CD4-positive, alpha-beta T cell treated with Interleukin-6 at 100 ng/mL for 8 hours (primary cell): ENCODE data around the gene ADGRL3.
"Not testable (repeated sequence)": the region's sequence is repeated elsewhere in the genome, so short reads cannot be mapped to it uniquely, and the experiment has no call there.

Source experiments
- DNase-seq: peaks from one replicate; pipeline ENCODE4 v3.0.0-alpha.2; 2020; ENCODE audit warnings: mixed read lengths, low spot score

ADGRL3 gene

GRCh38 chr4:61756937-61757336 lies 556.8 kb downstream of the ADGRL3 start:
- not testable (repeated sequence) for DNase-seq

- not testable (repeated sequence) for DNase-seq
Measured at GRCh38 chr4:61757983-61758382, 557.9 kb downstream of the ADGRL3 start.

- DNase-seq = not testable (repeated sequence)
Measured at GRCh38 chr4:61758596-61758995, 558.5 kb downstream of the ADGRL3 start.

GRCh38 chr4:61759245-61759644 lies 559.1 kb downstream of the ADGRL3 start:
- DNase-seq = not testable (repeated sequence)

GRCh38 chr4:61759885-61760284 lies 559.8 kb downstream of the ADGRL3 start:
- not testable (repeated sequence) for DNase-seq

- no peak for DNase-seq
Measured at GRCh38 chr4:61760820-61761219, 560.7 kb downstream of the ADGRL3 start.

- DNase-seq = no peak
Measured at GRCh38 chr4:61762722-61763627, 562.8 kb downstream of the ADGRL3 start.

- DNase-seq = no peak
Measured at GRCh38 chr4:61763682-61764081, 563.6 kb downstream of the ADGRL3 start.

GRCh38 chr4:61764090-61764489 lies 564.0 kb downstream of the ADGRL3 start:
- DNase-seq = not testable (repeated sequence)

- DNase-seq = not testable (repeated sequence)
Measured at GRCh38 chr4:61769444-61770167, 569.5 kb downstream of the ADGRL3 start.

- no peak for DNase-seq
Measured at GRCh38 chr4:61770456-61770855, 570.3 kb downstream of the ADGRL3 start.

- DNase-seq = no peak
Measured at GRCh38 chr4:61771056-61771455, 570.9 kb downstream of the ADGRL3 start.

GRCh38 chr4:61772126-61772525 lies 572.0 kb downstream of the ADGRL3 start:
- DNase-seq = no peak

GRCh38 chr4:61773655-61774245 lies 573.6 kb downstream of the ADGRL3 start:
- DNase-seq = no peak

GRCh38 chr4:61782133-61782532 lies 582.0 kb downstream of the ADGRL3 start:
- DNase-seq = no peak

GRCh38 chr4:61783050-61783449 lies 582.9 kb downstream of the ADGRL3 start:
- no peak for DNase-seq

GRCh38 chr4:61785761-61786160 lies 585.6 kb downstream of the ADGRL3 start:
- DNase-seq = no peak

- no peak for DNase-seq
Measured at GRCh38 chr4:61786211-61786610, 586.1 kb downstream of the ADGRL3 start.

GRCh38 chr4:61795998-61796397 lies 595.9 kb downstream of the ADGRL3 start:
- DNase-seq = no peak

- DNase-seq = no peak
Measured at GRCh38 chr4:61799794-61800193, 599.7 kb downstream of the ADGRL3 start.

- DNase-seq = no peak
Measured at GRCh38 chr4:61805227-61805626, 605.1 kb downstream of the ADGRL3 start.

- no peak for DNase-seq
Measured at GRCh38 chr4:61805979-61806378, 605.9 kb downstream of the ADGRL3 start.

GRCh38 chr4:61812171-61812570 lies 612.0 kb downstream of the ADGRL3 start:
- DNase-seq = no peak
